ENCODE results near the gene LRRC66. TPM values are rescaled to one million over a fixed set of nuclear protein-coding genes. Genes with fewer than 3 reads are reported as not detected.

LRRC66 gene
- polyA plus RNA-seq, 1 experiment: 0.28 TPM

DNA sequence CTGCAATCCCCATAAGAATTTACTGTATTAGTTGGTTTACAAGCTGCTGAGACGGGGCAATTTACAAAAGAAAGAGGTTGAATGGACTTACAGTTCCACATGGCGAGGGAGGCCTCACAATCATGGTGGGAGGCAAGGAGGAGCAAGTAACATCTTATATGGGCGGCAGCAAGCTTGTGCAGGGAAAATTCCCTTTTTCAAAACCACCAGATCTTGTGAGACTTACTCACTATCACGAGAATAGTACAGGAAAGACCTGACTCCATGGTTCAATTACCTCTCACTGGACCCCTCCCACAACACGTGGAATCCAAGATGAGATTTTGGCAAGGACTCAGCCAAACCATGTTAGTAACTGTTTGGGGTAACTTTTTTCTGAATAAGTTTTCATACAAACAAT, 29.1 kb upstream of the LRRC66 start:
- no peak overlapping the region for H3K4me3 ChIP-seq (ENCODE audit: low read depth, low read length)
- ChIA-PET CTCF (no interaction called here), POLR2A (no interaction called here)
- H3K27me3 ChIP-seq (ENCODE audit: control insufficient read depth, insufficient read depth, low read length): peaks cover 2% of the 10 kb centered on the region; the same call in 1 of the 2 replicates
- DNase-seq (ENCODE audit: low read depth): no peak
- TF ChIP-seq, protein P1, sequence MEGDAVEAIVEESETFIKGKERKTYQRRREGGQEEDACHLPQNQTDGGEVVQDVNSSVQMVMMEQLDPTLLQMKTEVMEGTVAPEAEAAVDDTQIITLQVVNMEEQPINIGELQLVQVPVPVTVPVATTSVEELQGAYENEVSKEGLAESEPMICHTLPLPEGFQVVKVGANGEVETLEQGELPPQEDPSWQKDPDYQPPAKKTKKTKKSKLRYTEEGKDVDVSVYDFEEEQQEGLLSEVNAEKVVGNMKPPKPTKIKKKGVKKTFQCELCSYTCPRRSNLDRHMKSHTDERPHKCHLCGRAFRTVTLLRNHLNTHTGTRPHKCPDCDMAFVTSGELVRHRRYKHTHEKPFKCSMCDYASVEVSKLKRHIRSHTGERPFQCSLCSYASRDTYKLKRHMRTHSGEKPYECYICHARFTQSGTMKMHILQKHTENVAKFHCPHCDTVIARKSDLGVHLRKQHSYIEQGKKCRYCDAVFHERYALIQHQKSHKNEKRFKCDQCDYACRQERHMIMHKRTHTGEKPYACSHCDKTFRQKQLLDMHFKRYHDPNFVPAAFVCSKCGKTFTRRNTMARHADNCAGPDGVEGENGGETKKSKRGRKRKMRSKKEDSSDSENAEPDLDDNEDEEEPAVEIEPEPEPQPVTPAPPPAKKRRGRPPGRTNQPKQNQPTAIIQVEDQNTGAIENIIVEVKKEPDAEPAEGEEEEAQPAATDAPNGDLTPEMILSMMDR (IDR thresholded peaks at IDR 0.05; ENCODE audit: insufficient read depth, low read depth, low read length): no peak
- H3K36me3 ChIP-seq (ENCODE audit: control insufficient read depth, insufficient read depth, low read length): no peaks in the 10 kb centered on the region

DNA sequence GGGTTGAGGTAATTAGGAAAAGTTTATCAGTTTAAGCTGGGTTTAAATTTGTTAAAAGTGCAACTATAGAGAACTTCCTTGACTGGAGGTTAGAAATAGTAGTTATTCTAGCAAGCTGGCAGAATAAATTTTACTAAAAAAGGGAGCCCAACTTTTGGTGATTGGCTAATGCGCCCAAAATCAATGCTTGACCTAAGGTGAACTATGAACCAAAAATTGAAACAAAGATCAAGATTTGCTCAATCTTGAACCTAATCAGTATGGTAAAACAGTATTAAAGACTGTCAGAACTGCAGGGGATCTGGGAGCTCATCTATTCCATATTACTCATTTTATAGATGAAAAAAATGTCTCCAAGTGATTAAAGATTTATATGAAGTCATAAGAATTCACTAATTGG, 24.9 kb upstream of the LRRC66 start:
- H3K27me3 ChIP-seq (ENCODE audit: control insufficient read depth, insufficient read depth, low read length): peaks cover 11% of the 10 kb centered on the region
- ChIA-PET CTCF (no interaction called here), POLR2A (no interaction called here)
- TF ChIP-seq, protein P1 (IDR thresholded peaks at IDR 0.05; ENCODE audit: insufficient read depth, low read depth, low read length): no peak
- no peaks in the 10 kb centered on the region for H3K36me3 ChIP-seq (ENCODE audit: control insufficient read depth, insufficient read depth, low read length)
- no peak overlapping the region for H3K4me3 ChIP-seq (ENCODE audit: low read depth, low read length)
- DNase-seq (ENCODE audit: low read depth): no peak

DNA sequence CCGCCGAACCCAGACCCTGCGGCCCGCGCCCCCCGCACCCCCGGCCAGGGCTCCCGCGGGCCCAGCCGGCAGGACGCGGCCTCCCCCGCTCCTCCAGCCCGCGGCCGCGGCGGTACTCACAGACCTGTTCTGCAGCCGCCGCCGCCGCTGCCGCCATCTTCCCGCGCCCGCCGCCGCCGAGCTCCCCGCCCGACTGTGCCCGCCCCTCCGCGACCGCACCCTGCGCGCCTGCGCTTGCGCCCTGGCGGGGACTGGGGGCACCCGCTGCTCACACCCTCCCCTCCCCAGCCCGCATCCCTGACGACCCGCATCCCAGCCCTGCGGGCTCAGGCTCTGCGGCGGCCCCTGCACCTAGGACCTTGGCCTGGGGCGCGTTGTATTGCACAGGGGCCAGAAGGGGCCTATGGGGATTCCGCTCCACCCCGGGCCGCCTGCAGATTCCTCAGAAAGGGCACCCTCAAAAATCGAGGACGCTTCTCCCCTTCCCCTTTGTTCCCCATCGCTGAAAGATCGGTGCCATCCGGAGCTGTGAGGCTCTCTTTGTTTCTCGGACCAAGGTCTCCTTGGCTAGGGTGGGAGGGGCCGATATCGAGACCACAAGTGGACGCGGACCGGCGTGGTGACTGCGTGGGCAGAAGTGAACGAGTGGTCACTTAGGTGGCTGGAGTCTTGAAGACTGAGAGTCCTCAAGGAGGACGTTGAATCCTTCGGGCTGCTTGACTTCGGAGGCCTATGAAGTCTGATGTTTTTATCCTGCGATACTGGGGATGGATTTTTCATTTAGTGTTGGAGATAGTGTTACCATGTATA, 18.1 kb upstream of the LRRC66 start, which contains the start of gene SGCB:
Gene SGCB (minus strand): TSS at position 197 of the 810 bp plus-strand sequence. CDS start 40 bp downstream, at position 157.
- Histone ChIP-seq H3K36me3 (ENCODE audit: control insufficient read depth, insufficient read depth, low read length) (no peaks in the 10 kb centered on the region), H3K27me3 (ENCODE audit: control insufficient read depth, insufficient read depth, low read length) (peaks cover 10% of the 10 kb centered on the region), H3K4me3 (ENCODE audit: low read depth, low read length) (peak within 1 kb of the TSS; percentile 63)
- POLR2A ChIA-PET: no interaction called here
- CTCF ChIA-PET: interaction anchor here (0.9 to 3.3 kb wide), 3 partner anchors 12 to 204 kb away, joined by 3 to 15 read pairs (median 3); no protein-coding TSS in a partner anchor
- DNase-seq (ENCODE audit: low read depth): no peak
- TF ChIP-seq, protein P1 (IDR thresholded peaks at IDR 0.05; ENCODE audit: insufficient read depth, low read depth, low read length): no peak

DNA sequence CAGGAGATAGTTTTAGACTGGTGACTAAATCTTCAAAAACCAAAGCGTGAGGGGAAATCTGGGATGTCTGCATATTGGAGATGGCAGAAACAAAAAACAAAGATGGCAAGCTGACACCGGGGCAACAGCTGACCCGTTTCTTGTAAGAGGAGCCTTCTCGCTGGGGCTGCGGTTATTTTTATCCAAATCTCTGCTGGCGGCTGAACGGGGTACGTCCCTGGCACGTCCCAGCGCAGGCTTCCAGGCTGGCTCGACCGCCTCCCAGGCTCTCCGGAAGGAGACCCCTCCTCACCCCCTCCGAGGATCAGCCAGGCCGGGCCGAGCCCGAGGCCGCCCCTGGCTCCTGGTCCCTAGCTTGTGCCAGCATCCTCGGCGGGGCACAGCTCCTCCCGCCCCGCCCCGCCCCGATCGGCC, 17.5 kb upstream of the LRRC66 start:
- CTCF ChIA-PET: interaction anchor here (0.9 to 3.3 kb wide), 3 partner anchors 12 to 204 kb away, joined by 3 to 15 read pairs (median 3); no protein-coding TSS in a partner anchor

More for the DNA sequence above, 17.5 kb upstream of the LRRC66 start:
- Histone ChIP-seq H3K4me3 (ENCODE audit: low read depth, low read length) (peak overlapping the region; percentile 63), H3K27me3 (ENCODE audit: control insufficient read depth, insufficient read depth, low read length) (peaks cover 9% of the 10 kb centered on the region), H3K36me3 (ENCODE audit: control insufficient read depth, insufficient read depth, low read length) (no peaks in the 10 kb centered on the region)
- TF ChIP-seq, protein P1 (IDR thresholded peaks at IDR 0.05; ENCODE audit: insufficient read depth, low read depth, low read length): no peak
- POLR2A ChIA-PET: no interaction called here
- DNase-seq (ENCODE audit: low read depth): no peak

Measured in BJ (cell line).